C4-2B (cell line): ENCODE data around the gene S100A16.

Experiments used
- CTCF ChIP-seq: fragments of 450-650 bp; conservative IDR thresholded peaks from 2 replicates; pipeline ENCODE4 v1.5.1; 2017; ENCODE audit warnings: mild to moderate bottlenecking
- ZFX ChIP-seq: fragments of 450-650 bp; IDR thresholded peaks from 2 replicates; pipeline ENCODE4 v1.6.1; 2017

- TF ChIP-seq CTCF (no peak), ZFX (no peak)
Measured at GRCh38 chr1:153649863-153650235, 36.9 kb upstream of the S100A16 start.
